Metanephros (tissue), 1 donor: ENCODE measurements around the gene CARD18. TPM values are rescaled to one million over a fixed set of nuclear protein-coding genes. Genes with fewer than 3 reads are reported as not detected.

Experiments used
- total RNA-seq: library from RNA; depleted of rRNA; stranded (reverse); fragments of >200 nt; gene quantifications from one replicate; pipeline ENCODE4 v1.2.3, GENCODE V29; 2014

Gene CARD18
- total RNA-seq: not detected

GRCh38 chr11:105139669-105140068 lies at the start of gene CARD18:
TSS of gene CARD18 (minus strand) at chr11:105139769. CDS start at chr11:105139726, 43 bp downstream.

Other genes starting within 250 kb of the CARD18 start
- gene CASP12, start 241.3 kb downstream of the CARD18 start, total RNA-seq: 0.23 TPM
- 26.9 TPM for gene CASP4, start 171.2 kb downstream of the CARD18 start, total RNA-seq
- not detected for gene CASP5, start 116.6 kb downstream of the CARD18 start, total RNA-seq
- 6.2 TPM for gene CASP1, start 104.6 kb downstream of the CARD18 start, total RNA-seq
- gene CARD16, start 94.4 kb downstream of the CARD18 start, total RNA-seq: 1.8 TPM